MV-4-11 (cell line): ENCODE measurements around the gene KLHDC7A.

Experiments used
- DNase-seq: peaks from one replicate; lab custom pipeline; 2025; lab: John Stamatoyannopoulos, UW

KLHDC7A gene

DNA sequence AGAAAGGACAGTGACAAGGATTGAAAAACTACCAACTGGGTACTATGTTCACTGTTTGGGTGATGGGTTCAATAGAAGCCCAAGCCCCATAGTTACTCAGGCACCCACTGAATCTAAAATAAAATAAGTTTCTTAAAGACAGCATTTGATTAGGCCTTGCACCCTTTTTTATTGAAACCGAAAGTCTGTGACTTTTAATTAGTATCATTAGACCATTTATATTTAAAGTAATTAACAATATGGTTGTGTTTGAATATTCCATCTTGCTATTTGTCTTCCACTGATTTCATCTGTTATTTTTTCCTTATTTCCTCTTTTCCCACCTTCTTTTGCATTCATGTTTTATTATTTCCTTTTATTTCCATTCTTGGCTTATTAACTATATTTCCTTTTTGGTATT, 27.4 kb downstream of the KLHDC7A start:
- DNase-seq, result no peak

DNA sequence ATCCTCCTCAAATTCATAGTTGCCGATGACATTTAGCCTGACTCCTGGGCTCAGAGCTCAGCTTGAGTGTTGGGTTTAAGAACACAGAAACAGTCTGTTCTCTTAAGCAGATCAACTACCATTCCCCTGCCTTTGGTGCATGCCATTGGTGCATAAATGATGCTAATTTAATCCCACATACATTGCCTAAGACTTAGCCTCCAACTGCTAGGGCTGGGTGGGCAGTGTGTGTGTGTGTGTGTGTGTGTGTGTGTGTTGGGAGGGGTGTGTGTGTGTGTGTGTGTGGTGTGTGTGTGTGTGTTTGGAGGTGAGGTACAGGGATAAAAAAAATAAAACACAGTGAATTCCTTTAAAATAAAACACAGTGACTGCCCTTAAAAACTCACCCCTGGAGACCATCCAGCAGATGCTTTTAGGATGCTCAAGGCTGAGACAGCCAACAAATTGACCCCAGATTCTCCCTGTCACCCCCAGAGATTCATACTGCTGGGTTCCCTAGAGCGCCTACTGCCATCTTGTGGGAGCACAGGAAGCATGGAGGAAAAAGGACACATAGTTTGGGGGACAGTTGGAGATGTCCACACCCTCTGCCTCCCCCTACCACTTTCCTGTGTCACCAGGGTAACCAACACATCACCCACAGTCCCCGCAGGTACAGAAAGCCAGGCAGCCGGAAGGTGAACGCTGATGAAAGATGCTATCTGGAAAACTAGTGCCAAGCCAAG, 30.6 kb downstream of the KLHDC7A start:
- no peak for DNase-seq

DNA sequence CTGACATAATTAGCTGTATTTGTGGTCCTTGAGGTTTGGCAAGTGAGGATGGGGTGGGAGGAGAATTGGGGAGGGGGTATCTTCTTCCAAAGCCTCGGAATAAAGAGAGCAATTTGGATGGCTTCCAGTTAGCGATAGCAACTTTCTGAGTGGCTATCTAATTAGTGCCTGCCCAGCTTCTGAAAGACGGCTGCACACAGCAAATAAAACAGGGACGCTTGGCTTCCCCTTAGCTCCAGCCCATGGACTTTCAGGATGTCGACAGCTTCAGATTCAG, 31.1 kb downstream of the KLHDC7A start:
- DNase-seq, result no peak

DNA sequence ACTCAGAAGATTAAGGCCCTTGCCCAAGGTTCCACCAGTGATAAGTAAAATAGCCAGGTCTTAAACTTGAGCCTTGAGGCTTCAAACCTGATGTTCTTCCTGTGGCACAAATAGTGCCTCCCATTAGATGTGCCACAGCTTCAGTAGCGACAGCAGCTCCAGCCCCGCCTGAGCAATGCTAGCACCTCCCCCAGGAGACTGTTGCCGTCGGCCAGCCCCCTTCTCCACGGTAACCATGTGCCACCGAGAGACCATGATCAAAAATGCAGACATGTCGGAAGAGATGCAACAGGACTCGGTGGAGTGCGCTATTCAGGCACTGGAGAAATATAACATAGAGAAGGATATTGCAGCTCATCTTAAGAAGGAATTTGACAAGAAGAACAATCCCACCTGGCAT, 32.2 kb downstream of the KLHDC7A start:
- no peak for DNase-seq

DNA sequence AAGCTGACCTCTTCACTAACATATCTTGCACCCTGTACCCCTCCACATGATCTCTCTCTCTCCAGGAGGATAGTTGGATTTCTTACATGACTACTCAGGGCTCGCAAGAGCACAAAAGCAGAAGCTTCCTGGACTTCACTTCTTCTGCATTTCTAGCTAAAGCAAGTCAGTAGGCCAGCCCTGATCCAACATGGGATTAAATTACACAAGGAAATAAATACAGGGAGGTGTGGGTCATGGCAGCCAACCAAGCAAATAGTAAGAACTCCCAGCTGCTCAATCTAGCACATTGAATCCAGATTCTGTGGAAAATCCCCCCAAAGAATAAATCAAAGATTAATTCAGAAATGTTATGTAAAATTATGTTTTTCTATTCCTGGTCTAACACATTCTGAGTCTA, 33.3 kb downstream of the KLHDC7A start:
- no peak for DNase-seq

DNA sequence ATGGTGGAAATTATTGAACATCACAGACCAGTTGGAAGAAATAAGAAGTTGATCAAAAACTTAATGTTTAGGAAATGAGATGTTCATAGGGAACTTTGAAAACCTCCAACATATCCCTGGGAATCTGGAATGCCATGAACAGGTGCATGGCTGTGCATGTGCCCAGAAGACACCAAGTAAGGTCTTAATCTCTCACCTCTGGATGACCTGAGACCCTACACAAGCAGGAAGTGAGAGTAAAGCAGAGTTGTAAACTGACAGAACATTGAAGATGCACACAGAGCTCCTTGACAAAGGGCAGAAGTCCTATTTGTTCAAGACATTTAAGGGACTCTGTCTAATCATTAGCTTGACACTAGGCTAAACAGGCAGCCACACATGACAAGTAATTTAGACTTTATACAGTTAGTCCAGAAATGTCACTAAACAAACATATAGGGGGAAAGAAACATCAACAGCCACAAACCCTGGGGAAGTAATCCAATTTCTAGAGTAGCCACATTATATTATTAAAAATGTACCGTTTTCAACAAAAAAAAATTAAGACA, 34.5 kb downstream of the KLHDC7A start:
- no peak for DNase-seq

DNA sequence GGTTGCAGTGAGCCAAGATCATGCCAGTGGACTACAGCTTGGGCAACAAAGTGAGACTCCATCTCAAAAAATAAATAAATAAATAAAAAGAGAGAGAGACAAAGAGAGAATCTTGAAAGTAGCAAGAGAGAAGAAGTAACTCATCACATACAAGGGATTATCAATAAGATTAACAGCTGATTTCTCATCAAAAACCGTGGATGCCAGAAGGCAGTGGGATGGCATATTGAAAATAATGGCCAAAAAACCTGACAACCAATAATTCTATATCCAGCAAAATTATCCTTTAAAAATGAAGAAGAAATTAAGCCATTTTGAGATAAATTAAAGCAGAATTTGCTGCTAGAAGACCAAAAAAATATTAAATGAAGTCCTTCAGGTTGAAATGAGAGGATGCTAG, 35.7 kb downstream of the KLHDC7A start:
- no peak for DNase-seq

DNA sequence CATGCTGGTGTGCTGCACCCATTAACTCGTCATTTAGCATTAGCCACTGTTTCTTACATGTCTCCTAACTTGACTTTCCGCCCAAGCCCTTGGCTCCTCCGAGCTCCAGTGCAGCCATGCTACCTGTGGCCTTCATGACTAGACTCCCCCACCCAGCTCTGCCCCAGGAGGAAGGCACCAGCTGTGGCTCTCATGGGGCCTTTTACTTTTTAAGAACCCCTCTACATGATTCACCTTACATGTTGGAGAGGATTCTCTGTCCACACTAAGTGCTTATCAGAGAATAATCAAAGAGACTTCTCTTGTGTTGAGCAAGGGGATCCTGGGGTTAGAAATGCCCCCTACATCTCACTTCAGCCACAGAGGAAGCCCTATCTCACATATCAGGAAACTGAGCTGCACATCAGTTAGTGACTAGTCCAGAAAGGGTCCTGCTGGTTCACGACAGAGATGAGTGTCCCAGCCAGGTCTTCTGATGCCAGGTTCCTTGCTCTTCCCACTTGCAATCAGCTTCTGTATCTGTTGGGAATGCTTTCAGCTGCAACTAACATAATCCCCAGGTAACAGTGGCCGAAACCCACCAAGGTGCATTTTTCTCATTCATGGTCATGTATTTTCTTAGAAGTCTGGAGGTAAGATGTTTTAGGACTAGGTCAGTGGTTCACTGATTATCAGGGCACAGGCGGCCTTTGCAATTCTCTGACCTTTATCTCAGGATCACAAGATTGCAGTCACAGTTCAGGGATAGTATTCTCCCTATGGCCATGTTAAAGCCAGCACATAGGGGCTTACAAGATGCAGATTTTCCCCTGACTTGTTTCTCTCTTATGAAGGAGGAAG, 45.9 kb downstream of the KLHDC7A start:
- no peak for DNase-seq

DNA sequence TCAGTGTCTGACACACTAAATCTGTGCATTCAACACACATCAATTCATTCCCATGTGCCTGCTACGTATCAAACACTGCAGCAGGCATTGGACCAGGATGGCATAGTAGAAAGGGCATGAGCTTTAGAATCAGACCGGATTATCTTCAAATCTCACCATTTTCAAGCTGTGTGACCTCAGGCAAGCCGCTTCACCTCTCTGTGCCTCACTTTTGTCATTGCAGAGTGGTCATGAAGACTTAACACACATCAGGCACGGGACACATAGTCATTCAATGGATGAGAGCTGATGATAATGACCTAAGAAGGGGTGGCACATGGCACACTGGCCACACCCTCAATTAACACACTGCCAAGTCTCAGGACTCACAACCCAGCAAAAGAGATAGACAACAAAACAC, 46.8 kb downstream of the KLHDC7A start:
- DNase-seq, result no peak

DNA sequence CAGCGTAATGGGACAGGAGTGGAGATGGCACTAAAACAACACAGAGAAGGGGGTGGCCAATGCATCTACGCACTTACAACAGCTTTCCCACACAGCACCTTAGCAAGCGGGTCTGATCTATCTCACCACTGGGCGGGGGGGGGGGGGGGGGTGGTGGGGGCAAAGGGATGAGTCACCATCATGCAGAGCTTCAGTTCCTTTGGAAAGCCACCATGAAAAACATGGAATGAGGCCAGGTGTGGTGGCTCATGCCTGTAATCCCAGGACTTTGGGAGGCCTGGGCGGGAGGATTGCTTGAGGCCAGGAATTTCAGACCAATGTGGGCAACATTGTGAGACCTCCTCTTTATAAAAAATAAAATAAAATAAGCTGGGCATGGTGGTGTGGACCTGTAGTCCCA, 47.2 kb downstream of the KLHDC7A start:
- no peak for DNase-seq

DNA sequence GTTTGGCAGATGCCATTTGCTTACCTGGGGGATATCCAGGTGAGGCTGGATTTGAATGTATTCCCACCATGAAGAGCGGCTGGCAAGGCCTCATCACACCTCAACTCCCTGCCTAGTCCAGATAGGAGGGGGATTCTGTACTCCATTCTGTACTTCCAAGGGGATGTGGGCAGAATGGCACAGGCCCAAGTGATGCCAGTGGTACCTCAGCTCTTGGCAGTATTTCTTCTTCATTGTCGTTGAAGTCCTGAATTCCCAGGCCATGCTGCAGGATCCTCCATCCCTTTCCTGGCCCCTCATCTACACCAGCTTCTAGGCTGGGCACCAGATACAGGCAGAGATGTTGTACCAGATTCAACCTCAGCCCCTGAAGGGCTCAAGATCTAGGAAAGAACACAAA, 47.9 kb downstream of the KLHDC7A start:
- DNase-seq, result no peak

DNA sequence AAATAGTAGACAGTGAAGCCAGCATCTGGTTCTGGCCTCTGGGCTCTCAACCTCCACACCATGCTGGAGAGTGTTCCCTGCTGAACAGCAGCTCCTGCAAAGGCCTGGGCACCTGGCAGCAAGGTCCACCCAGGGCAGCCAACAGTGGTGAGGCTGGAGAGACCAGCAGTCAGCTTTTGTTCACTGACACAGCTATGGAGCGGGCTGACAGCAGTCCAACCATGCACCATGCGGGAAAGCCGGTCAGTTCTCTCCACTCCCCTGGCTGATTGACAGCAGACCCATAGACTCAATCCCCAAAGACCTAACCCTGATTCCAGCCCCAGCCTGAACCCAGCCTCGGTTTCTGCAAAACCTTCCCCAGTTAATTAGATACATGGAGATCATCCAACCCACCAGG, 49.0 kb downstream of the KLHDC7A start:
- no peak for DNase-seq

DNA sequence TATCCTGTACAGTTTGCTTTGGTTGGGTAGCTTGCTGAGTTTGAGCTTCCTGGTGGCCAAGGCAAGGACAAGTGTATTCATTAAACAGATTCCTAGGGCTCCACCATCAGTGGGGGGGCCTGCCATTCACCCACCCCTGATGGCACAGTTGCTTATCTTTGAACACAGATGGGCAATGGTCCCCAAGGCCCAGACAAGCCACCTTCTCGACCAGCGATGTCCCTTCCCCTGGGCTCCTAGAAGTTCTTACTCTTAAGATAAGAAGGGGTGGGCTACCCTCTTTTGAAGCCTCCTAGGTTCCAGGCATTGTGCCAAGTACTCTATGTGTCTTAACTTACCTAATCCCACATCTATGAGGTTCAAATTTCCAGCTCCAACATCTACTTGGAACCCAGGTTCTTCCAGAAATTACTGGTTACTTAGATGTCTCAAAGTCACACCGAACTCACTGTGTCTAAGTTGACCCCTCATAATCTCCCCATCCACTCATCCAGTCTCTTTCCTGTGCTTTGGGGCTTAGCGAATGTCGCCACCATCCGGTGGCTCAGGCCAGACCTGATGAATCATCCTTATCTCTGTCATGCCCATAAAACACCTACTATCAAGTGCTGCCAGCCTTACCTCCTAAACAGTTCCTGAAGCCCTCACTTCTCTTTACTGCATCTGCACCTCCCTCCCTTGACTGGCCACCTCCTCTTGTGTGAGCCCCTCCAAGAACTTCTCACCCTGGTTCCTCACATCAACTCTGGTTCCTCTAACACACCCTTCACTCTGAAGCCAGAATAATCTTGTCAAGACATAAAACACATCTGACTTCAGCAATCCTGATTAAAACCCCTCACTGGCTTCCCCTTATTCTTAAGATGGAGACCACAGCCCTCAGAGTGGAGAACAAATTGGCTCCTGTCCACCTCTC, 50.1 kb downstream of the KLHDC7A start:
- DNase-seq, result no peak

DNA sequence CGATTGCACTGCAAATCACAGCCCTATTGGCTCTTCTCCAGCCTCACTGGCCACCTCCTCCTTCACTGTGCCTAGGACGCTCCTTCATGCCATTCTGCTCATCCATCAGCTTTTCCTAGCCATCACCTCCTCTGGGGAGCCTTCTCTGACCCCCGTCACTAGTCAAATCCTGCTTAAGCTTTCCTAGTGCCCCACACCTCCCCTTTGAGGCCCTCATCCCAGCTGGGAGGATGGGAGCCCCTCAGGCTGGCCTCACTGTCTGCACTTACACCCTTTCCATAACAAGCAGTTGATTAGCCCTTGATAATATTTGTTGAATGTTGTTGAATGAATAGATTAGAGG, 50.7 kb downstream of the KLHDC7A start:
- DNase-seq, result no peak

DNA sequence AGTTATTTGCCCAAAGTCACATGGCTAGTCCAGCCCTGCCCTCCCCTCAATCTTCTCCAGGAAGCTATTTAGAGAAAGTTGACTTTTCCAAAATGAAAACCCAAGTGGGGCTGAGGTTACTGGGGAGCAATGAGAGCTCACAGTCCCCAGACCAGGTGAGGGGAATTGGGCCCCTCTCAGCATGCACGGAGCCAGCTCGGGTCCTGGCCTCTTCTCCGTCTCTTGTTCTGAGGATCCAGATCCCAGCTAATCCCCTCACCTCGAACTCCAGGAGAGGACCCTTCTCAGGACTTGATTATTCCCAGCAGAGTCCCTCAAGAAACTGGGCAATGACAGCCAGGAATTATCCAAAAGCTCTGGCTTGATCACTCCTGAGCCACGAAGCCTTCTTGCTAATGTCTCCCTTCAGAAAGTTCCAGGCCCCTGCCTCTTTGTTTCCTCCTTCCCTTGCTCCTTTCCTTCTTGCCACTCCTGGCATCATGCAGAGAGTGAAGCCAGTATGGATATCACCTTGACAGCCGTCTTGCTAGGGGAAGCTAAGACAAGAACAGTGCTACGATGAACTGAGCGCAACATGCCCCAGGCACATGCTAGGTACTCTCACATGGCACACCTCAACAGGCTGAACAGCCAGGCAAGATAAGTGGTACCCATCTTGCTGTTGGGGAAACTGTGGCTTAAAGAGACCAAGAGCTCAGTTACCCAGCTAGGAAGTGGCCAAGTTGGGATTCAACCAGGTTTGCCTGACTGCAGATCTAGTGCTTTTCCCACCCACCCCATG, 51.9 kb downstream of the KLHDC7A start:
- no peak for DNase-seq

DNA sequence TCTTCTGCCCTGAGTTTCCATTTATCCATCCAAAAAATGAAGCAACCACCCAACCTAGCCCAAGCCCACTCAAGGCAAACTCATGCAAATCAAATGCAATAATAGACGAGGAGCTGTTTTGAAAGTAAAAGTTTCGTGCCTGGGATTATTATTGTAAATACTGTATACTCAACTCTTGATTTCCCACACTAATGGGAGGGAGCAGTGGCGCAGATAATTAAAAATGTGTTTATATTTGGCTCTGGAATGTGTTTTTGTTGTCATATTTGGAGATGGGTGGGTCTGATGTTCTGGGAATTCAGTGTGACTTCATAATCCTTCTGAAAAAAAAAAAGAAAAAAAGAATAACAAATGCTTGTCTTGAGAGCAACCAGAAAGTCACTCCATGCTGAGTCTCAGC, 52.5 kb downstream of the KLHDC7A start:
- DNase-seq, result no peak

DNA sequence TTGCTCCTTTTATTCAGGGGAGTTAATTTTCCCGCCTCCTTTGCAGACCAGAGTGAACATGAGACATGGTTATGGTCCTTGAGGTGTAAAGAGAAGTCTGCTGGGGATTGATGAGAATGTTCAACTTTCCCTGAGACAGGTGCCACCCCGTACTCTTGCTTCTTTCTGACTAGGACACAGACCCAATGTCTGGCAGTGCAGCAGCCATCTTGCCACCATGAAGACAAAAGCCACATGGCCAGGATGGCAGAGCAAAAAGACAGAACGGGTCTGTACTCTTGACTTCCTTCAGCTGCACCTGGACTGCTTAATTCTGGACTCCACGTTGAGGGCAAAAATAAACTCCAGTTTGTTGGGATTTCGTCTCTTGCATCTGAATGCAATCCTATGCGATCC, 54.1 kb downstream of the KLHDC7A start:
- no peak for DNase-seq
